HG02981 (cell line): ENCODE measurements around the gene SEMA4D.
A peak's percentile ranks its signal among the peaks of the same experiment; 100 is the strongest.

ENCODE experiments used
- ATAC-seq: cut with Tn5 transposase; IDR thresholded peaks from one replicate; pipeline ENCODE4 v1.9.1; 2021; ENCODE audit warnings: mild to moderate bottlenecking, moderate library complexity; ENCODE audit not compliant: unreplicated experiment

Gene SEMA4D

GRCh38 chr9:89329917-89330316, 168.0 kb downstream of the SEMA4D start:
- no peak for ATAC-seq

GRCh38 chr9:89328064-89328463, 169.8 kb downstream of the SEMA4D start:
- ATAC-seq = no peak

GRCh38 chr9:89325733-89326132, 172.2 kb downstream of the SEMA4D start:
- ATAC-seq = no peak

- no peak for ATAC-seq
Measured at GRCh38 chr9:89323390-89323789, 174.5 kb downstream of the SEMA4D start.

GRCh38 chr9:89319015-89319905, 178.7 kb downstream of the SEMA4D start:
- no peak for ATAC-seq

GRCh38 chr9:89318123-89319014, 179.5 kb downstream of the SEMA4D start, which contains the start of gene SECISBP2:
SECISBP2 (plus strand) TSS chr9:89318500; CDS start chr9:89318577, 77 bp downstream.
- peak; percentile 89 for ATAC-seq

GRCh38 chr9:89317282-89317681, 180.6 kb downstream of the SEMA4D start:
- no peak for ATAC-seq

GRCh38 chr9:89315482-89315881, 182.4 kb downstream of the SEMA4D start:
- ATAC-seq = no peak

- no peak for ATAC-seq
Measured at GRCh38 chr9:89314955-89315354, 183.0 kb downstream of the SEMA4D start.

GRCh38 chr9:89313842-89314241, 184.1 kb downstream of the SEMA4D start:
- no peak for ATAC-seq

- no peak for ATAC-seq
Measured at GRCh38 chr9:89312222-89312571, 185.7 kb downstream of the SEMA4D start.

- ATAC-seq = no peak
Measured at GRCh38 chr9:89311346-89312221, 186.3 kb downstream of the SEMA4D start.
